Nephron (organoid): ENCODE data around the gene EXD2.

Source experiments
- H3K27ac Mint-ChIP-seq, 3 experiments: 2 replicates each; pipeline ENCODE4 v1.8.0; 2020; ENCODE audit warnings: mixed read lengths in 3 of 3, mild to moderate bottlenecking in 2 of 3, moderate library complexity in 1 of 3
- H3K27me3 Mint-ChIP-seq: 2 replicates; pipeline ENCODE4 v1.8.0; 2021; ENCODE audit warnings: low read depth, mild to moderate bottlenecking, moderate library complexity, mixed read lengths
- H3K36me3 Mint-ChIP-seq: 2 replicates; pipeline ENCODE4 v1.8.0; 2020; ENCODE audit warnings: low read depth, mixed read lengths
- H3K4me1 Mint-ChIP-seq: 2 replicates; pipeline ENCODE4 v1.8.0; 2020; ENCODE audit warnings: mixed read lengths
- H3K4me3 Mint-ChIP-seq, 3 experiments: 2 replicates each; pipeline ENCODE4 v1.8.0; 2020; ENCODE audit warnings: mild to moderate bottlenecking in 3 of 3, mixed read lengths in 3 of 3, moderate library complexity in 2 of 3
- H3K9me3 Mint-ChIP-seq: 2 replicates; pipeline ENCODE4 v1.8.0; 2020; ENCODE audit warnings: mixed read lengths
- CTCF ChIP-seq, 3 experiments: fragments of 200-600 bp; sonication (generic); IDR thresholded peaks; one replicate each; pipeline ENCODE4 v1.5.0; 2021; ENCODE audit warnings: antibody characterized with exemption in 3 of 3; ENCODE audit not compliant: unreplicated experiment in 3 of 3

The EXD2 gene

DNA sequence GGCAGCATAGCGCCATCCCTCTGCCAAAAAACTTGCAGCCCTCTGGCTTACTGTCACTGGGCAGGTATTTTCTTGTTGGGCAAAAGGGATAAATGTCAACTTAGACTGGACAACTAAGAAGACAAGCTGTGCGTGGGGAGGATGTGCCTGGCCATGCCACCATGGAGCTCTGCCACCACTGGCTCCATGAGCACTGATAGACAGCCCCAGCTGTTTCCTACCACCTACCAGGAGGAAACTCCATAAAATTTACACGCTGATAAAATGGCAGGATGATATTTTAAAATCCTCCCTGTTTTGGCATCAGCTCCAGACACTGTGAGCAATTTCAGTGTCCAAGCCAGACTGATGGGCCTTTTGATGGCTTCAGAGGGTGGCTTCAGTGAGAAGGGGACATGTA is 61.6 kb downstream of the EXD2 start:
- Mint-ChIP-seq H3K4me1 (peaks cover 14% of the 10 kb centered on the region), H3K4me3 (no peak overlapping the region), H3K9me3 (no peaks in the 10 kb centered on the region), H3K27ac (no peak overlapping the region), H3K27me3 (peaks cover 29% of the 10 kb centered on the region), H3K36me3 (no peaks in the 10 kb centered on the region)
- TF ChIP-seq CTCF (IDR thresholded peaks at IDR 0.05; ENCODE audit: unreplicated experiment in 3 of 3), result no peak

DNA sequence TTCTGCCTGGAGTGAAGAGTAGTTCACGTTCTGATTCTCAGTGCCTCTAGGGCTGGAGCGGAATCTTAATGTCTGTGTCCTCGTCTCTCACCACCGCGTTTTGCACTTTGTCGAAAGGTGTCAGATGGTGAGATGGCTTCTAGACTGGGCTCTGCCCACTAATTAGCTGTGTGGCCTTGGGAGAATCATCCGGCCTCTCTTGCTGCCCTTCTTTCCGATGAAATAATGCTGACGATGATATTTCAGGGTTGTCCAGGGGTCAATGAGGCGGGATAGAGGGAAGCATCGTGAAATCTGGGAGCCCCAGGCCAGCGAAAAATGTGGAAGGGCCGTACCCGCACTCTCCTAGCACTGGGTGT is 67.8 kb downstream of the EXD2 start:
- Mint-ChIP-seq H3K27ac (no peak overlapping the region), H3K4me1 (peaks cover 10% of the 10 kb centered on the region), H3K27me3 (peaks cover 84% of the 10 kb centered on the region), H3K36me3 (no peaks in the 10 kb centered on the region), H3K4me3 (peak overlapping the region; percentile 76 to 85 (median 80)), H3K9me3 (no peaks in the 10 kb centered on the region)
- TF ChIP-seq CTCF (IDR thresholded peaks at IDR 0.05; ENCODE audit: unreplicated experiment in 3 of 3), result no peak

DNA sequence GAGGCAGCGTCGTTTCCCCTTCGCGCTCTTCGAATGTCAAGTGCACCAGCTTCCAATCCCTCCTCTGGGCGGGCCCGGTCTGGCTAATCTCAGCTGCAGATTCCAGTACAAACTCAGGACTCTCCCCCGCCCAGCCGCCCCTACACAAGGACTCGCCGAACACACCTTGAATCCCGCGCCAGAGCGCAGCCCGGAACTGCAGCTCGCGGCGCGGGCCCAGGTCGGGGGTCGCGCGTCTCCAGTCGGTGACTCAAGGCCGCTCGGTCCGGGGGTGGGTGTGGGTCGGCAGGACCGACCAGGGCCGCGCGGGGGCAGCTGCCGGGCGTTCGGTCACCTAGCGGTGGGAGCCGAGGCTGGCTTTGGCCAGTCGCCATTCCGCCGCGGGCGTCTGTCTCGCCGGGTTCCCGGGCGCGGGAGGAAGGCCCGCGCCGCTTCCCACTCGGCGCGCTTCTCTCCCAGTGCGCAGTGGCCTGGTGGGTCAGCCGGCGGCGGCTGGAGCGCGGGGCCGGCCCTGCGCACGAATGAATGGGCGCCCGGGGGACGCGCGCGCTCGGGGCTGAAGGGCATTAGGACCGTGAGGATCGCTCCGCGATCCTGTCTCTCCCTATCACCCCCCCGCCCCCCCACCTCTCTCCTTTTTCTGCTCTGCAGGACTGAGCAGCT is 68.4 kb downstream of the EXD2 start, which contains the start of gene GALNT16:
TSS of gene GALNT16 (plus strand) at position 632 of the 663 bp plus-strand sequence. CDS start 133 bp downstream, outside the sequence.
- peak in 2 of 3 experiments; percentile 45 to 46 for TF ChIP-seq CTCF (IDR thresholded peaks at IDR 0.05; ENCODE audit: unreplicated experiment in 3 of 3)
- peak within 1 kb of the TSS; percentile 84 to 86 (median 85) for H3K4me3 Mint-ChIP-seq
- peaks cover 8% of the 10 kb centered on the region for H3K4me1 Mint-ChIP-seq
- H3K36me3 Mint-ChIP-seq, result no peaks in the 10 kb centered on the region
- H3K27me3 Mint-ChIP-seq, result peaks cover 83% of the 10 kb centered on the region
- H3K9me3 Mint-ChIP-seq, result no peaks in the 10 kb centered on the region
- H3K27ac Mint-ChIP-seq, result no peak within 1 kb of the TSS

- Mint-ChIP-seq H3K9me3 (no peaks in the 10 kb centered on the region), H3K27ac (no peak overlapping the region), H3K4me1 (peaks cover 7% of the 10 kb centered on the region), H3K36me3 (no peaks in the 10 kb centered on the region), H3K4me3 (peak overlapping the region; percentile 84 to 86 (median 85)), H3K27me3 (peaks cover 84% of the 10 kb centered on the region)
- no peak for TF ChIP-seq CTCF (IDR thresholded peaks at IDR 0.05; ENCODE audit: unreplicated experiment in 3 of 3)
Measured at GRCh38 chr14:69260190-69260860, 69.0 kb downstream of the EXD2 start.

GRCh38 chr14:69260861-69261564 is 69.7 kb downstream of the EXD2 start:
- H3K4me3 Mint-ChIP-seq, result peak overlapping the region; percentile 85 to 86 (median 85)
- peak; percentile 65 to 79 (median 68) for TF ChIP-seq CTCF (IDR thresholded peaks at IDR 0.05; ENCODE audit: unreplicated experiment in 3 of 3)
- no peaks in the 10 kb centered on the region for H3K9me3 Mint-ChIP-seq
- no peak overlapping the region for H3K27ac Mint-ChIP-seq
- peaks cover 7% of the 10 kb centered on the region for H3K4me1 Mint-ChIP-seq
- H3K27me3 Mint-ChIP-seq, result peaks cover 78% of the 10 kb centered on the region
- no peaks in the 10 kb centered on the region for H3K36me3 Mint-ChIP-seq
